WTC11 (cell line): ENCODE results near the gene ANKS3. TPM values are rescaled to one million over a fixed set of nuclear protein-coding genes. Genes with fewer than 3 reads are reported as not detected.
"Not testable (repeated sequence)": the region's sequence is repeated elsewhere in the genome, so short reads cannot be mapped to it uniquely, and the experiment has no call there.

Experiments
- ATAC-seq: fragments of 200-7000 bp; cut with Tn5 transposase; 2 replicates; pipeline ENCODE4 v1.10.0; 2021; ENCODE audit warnings: mild to moderate bottlenecking, moderate library complexity
- CTCF ChIA-PET: fragments of 300-600 bp; sonication (Branson Sonifier 250); formaldehyde crosslinking; loops from one replicate; lab custom pipeline; 2021; ENCODE audit warnings: antibody characterized with exemption; lab: Charles Lee
- POLR2A ChIA-PET: fragments of 350-600 bp; sonication (Branson Sonifier 250); formaldehyde crosslinking; loops from one replicate; lab custom pipeline; 2021; ENCODE audit warnings: antibody characterized with exemption; lab: Charles Lee
- DNase-seq: peaks from one replicate; pipeline ENCODE4 v3.0.0; 2021; ENCODE audit warnings: low spot score
- H3K27ac Mint-ChIP-seq: 2 replicates; pipeline ENCODE4 v1.8.0; 2021; ENCODE audit warnings: mixed read lengths
- H3K27me3 Mint-ChIP-seq: 2 replicates; pipeline ENCODE4 v1.8.0; 2021; ENCODE audit warnings: low read depth, mild to moderate bottlenecking, moderate library complexity, mixed read lengths
- H3K36me3 Mint-ChIP-seq: 2 replicates; pipeline ENCODE4 v1.8.0; 2021; ENCODE audit warnings: mixed read lengths
- H3K4me1 Mint-ChIP-seq: 2 replicates; pipeline ENCODE4 v1.8.0; 2022; ENCODE audit warnings: mixed read lengths
- H3K4me3 Mint-ChIP-seq: 2 replicates; pipeline ENCODE4 v1.8.0; 2021; ENCODE audit warnings: mild to moderate bottlenecking, moderate library complexity, mixed read lengths
- H3K9me3 Mint-ChIP-seq: 2 replicates; pipeline ENCODE4 v1.8.0; 2021; ENCODE audit warnings: mixed read lengths
- CREM ChIP-seq: sonication (generic); formaldehyde crosslinking; IDR thresholded peaks from 2 replicates; pipeline ENCODE4 v1.8.1; 2022; ENCODE audit warnings: mild to moderate bottlenecking, missing genetic modification reagents, moderate library complexity
- E2F4 ChIP-seq: sonication (generic); formaldehyde crosslinking; IDR thresholded peaks from 2 replicates; pipeline ENCODE4 v1.8.1; 2022; ENCODE audit warnings: low read depth, mild to moderate bottlenecking, moderate library complexity, missing genetic modification reagents, borderline replicate concordance
- E2F5 ChIP-seq: sonication (generic); formaldehyde crosslinking; IDR thresholded peaks from 2 replicates; pipeline ENCODE4 v1.8.1; 2022; ENCODE audit warnings: mild to moderate bottlenecking, moderate library complexity, missing genetic modification reagents
- ELF4 ChIP-seq: sonication (generic); formaldehyde crosslinking; IDR thresholded peaks from 2 replicates; pipeline ENCODE4 v1.8.1; 2022; ENCODE audit warnings: low read depth, mild to moderate bottlenecking, moderate library complexity, missing genetic modification reagents
- FOXJ3 ChIP-seq: sonication (generic); formaldehyde crosslinking; IDR thresholded peaks from 2 replicates; pipeline ENCODE4 v1.9.0; 2021; ENCODE audit warnings: missing genetic modification reagents, mild to moderate bottlenecking, borderline replicate concordance
- GRHL2 ChIP-seq: fragments of 250-450 bp; sonication (Bioruptor Pico); IDR thresholded peaks from 2 replicates; pipeline ENCODE4 v1.8.0; 2022; ENCODE audit warnings: mild to moderate bottlenecking, moderate library complexity; ENCODE audit not compliant: insufficient replicate concordance, severe bottlenecking
- GTF2I ChIP-seq: fragments of 250-450 bp; sonication (Bioruptor Pico); conservative IDR thresholded peaks from 2 replicates; pipeline ENCODE4 v1.4.0; 2021; ENCODE audit warnings: mild to moderate bottlenecking
- HMGA2 ChIP-seq: fragments of 250-450 bp; sonication (Bioruptor Pico); IDR thresholded peaks from 2 replicates; pipeline ENCODE4 v1.4.0; 2021; ENCODE audit warnings: mild to moderate bottlenecking, moderate library complexity
- JUN ChIP-seq: sonication (generic); formaldehyde crosslinking; IDR thresholded peaks from 2 replicates; pipeline ENCODE4 v1.8.0; 2023; ENCODE audit warnings: mild to moderate bottlenecking, missing genetic modification reagents
- NFATC4 ChIP-seq: fragments of 250-450 bp; sonication (Bioruptor Pico); IDR thresholded peaks from 2 replicates; pipeline ENCODE4 v1.9.0; 2021; ENCODE audit warnings: mild to moderate bottlenecking
- NFE2L1 ChIP-seq: sonication (generic); formaldehyde crosslinking; IDR thresholded peaks from 2 replicates; pipeline ENCODE4 v1.8.1; 2023; ENCODE audit warnings: missing genetic modification reagents
- NFYB ChIP-seq: sonication (generic); formaldehyde crosslinking; conservative IDR thresholded peaks from 2 replicates; pipeline ENCODE4 v1.8.0; 2022; ENCODE audit warnings: low read depth, missing genetic modification reagents
- NR1H2 ChIP-seq: sonication (generic); formaldehyde crosslinking; IDR thresholded peaks from 2 replicates; pipeline ENCODE4 v1.9.0; 2021; ENCODE audit warnings: mild to moderate bottlenecking, moderate library complexity, missing genetic modification reagents
- RORB ChIP-seq: fragments of 250-450 bp; sonication (Bioruptor Pico); IDR thresholded peaks from 2 replicates; pipeline ENCODE4 v1.9.0; 2021; ENCODE audit warnings: mild to moderate bottlenecking
- SOX15 ChIP-seq: fragments of 250-450 bp; sonication (Bioruptor Pico); IDR thresholded peaks from 2 replicates; pipeline ENCODE4 v1.9.0; 2021; ENCODE audit warnings: mild to moderate bottlenecking
- USF1 ChIP-seq: sonication (generic); formaldehyde crosslinking; IDR thresholded peaks from 2 replicates; pipeline ENCODE4 v1.8.0; 2022; ENCODE audit warnings: mild to moderate bottlenecking, missing genetic modification reagents
- ZMAT4 ChIP-seq: fragments of 250-450 bp; sonication (Bioruptor Pico); IDR thresholded peaks from 2 replicates; pipeline ENCODE4 v1.9.0; 2021; ENCODE audit warnings: mild to moderate bottlenecking
- ZNF121 ChIP-seq: sonication (generic); formaldehyde crosslinking; IDR thresholded peaks from 2 replicates; pipeline ENCODE4 v1.8.0; 2023; ENCODE audit warnings: missing genetic modification reagents
- ZNF138 ChIP-seq: sonication (generic); formaldehyde crosslinking; conservative IDR thresholded peaks from 2 replicates; pipeline ENCODE4 v1.8.1; 2022; ENCODE audit warnings: mild to moderate bottlenecking, moderate library complexity, missing genetic modification reagents
- ZNF232 ChIP-seq: sonication (generic); formaldehyde crosslinking; IDR thresholded peaks from 2 replicates; pipeline ENCODE4 v1.8.0; 2022; ENCODE audit warnings: mild to moderate bottlenecking, missing genetic modification reagents
- ZNF263 ChIP-seq: sonication (generic); formaldehyde crosslinking; IDR thresholded peaks from 2 replicates; pipeline ENCODE4 v1.8.1; 2022; ENCODE audit warnings: low read depth, mild to moderate bottlenecking, moderate library complexity, missing genetic modification reagents
- ZNF425 ChIP-seq: fragments of 250-450 bp; sonication (Bioruptor Pico); conservative IDR thresholded peaks from 2 replicates; pipeline ENCODE4 v1.9.0; 2021; ENCODE audit warnings: mild to moderate bottlenecking
- ZNF512 ChIP-seq: sonication (generic); formaldehyde crosslinking; IDR thresholded peaks from 2 replicates; pipeline ENCODE4 v1.8.1; 2022; ENCODE audit warnings: missing genetic modification reagents, borderline replicate concordance
- ZNF671 ChIP-seq: fragments of 250-450 bp; sonication (Bioruptor Pico); IDR thresholded peaks from 2 replicates; pipeline ENCODE4 v1.8.0; 2021; ENCODE audit warnings: mild to moderate bottlenecking
- total RNA-seq: library from RNA; stranded (reverse); gene quantifications from 3 replicates; pipeline ENCODE4 v1.2.3, GENCODE V29; 2021

ANKS3 gene
- total RNA-seq, 1 experiment from 2014 or later = 35.6 TPM

- peak overlapping the region; percentile 35 for H3K4me3 Mint-ChIP-seq
These were observed 9.3 kb upstream of the ANKS3 start for GRCh38 chr16:4743226-4743878.

GRCh38 chr16:4738370-4738769 is 4.3 kb upstream of the ANKS3 start:
- H3K4me3 Mint-ChIP-seq, ATAC-seq, H3K36me3 Mint-ChIP-seq, DNase-seq, H3K9me3 Mint-ChIP-seq, H3K27me3 Mint-ChIP-seq, POLR2A ChIA-PET: not testable (repeated sequence)
- CTCF ChIA-PET = interaction anchor here (0.7 to 1.3 kb wide), 2 partner anchors 22 to 220 kb away, joined by 3 read pairs; partner anchors contain the start of gene SEC14L5
- peaks cover 14% of the 10 kb centered on the region for H3K4me1 Mint-ChIP-seq
- TF ChIP-seq ZNF121 (CRISPR knock-in tag) = peak; percentile 97
- H3K27ac Mint-ChIP-seq = peak overlapping the region; percentile 28; the same call in 1 of the 2 replicates

More at GRCh38 chr16:4743226-4743878, 9.3 kb upstream of the ANKS3 start:
- Mint-ChIP-seq H3K36me3 (no peaks in the 10 kb centered on the region), H3K4me1 (peaks cover 20% of the 10 kb centered on the region), H3K9me3 (no peaks in the 10 kb centered on the region), H3K27ac (0 out of 2 replicates have a peak overlapping the region, but pooled peaks have one; percentile 49), H3K27me3 (no peaks in the 10 kb centered on the region; the same call in 1 of the 2 replicates)
- no peak for TF ChIP-seq E2F5
- TF ChIP-seq ZNF671 (CRISPR knock-in tag) = no peak
- no peak for TF ChIP-seq USF1
- no peak for TF ChIP-seq GRHL2 (CRISPR knock-in tag)
- TF ChIP-seq NR1H2 = no peak
- TF ChIP-seq ZNF263 = no peak
- no peak for TF ChIP-seq ZMAT4 (CRISPR knock-in tag)
- no peak for TF ChIP-seq SOX15 (CRISPR knock-in tag)
- TF ChIP-seq RORB = no peak
- no peak for TF ChIP-seq ELF4
- TF ChIP-seq ZNF512 (CRISPR knock-in tag) = no peak
- no peak for TF ChIP-seq JUN (CRISPR knock-in tag)
- TF ChIP-seq GTF2I = no peak
- TF ChIP-seq FOXJ3 = no peak
- no peak for TF ChIP-seq ZNF232 (CRISPR knock-in tag)
- TF ChIP-seq CREM (CRISPR knock-in tag) = no peak
- no peak for TF ChIP-seq NFE2L1
- TF ChIP-seq HMGA2 = no peak
- DNase-seq (no peak), ATAC-seq (no peak)
- ChIA-PET POLR2A (interaction anchor here (1.1 kb wide), 1 partner anchor 9 kb away, joined by 3 read pairs; the partner anchor contains the start of gene DNAAF8), CTCF (no interaction called here)

- Mint-ChIP-seq H3K27me3 (peaks cover 4% of the 10 kb centered on the region; the same call in 1 of the 2 replicates), H3K4me3 (no peak overlapping the region), H3K27ac (no peak overlapping the region), H3K4me1 (peaks cover 10% of the 10 kb centered on the region), H3K9me3 (no peaks in the 10 kb centered on the region), H3K36me3 (no peaks in the 10 kb centered on the region)
- ChIA-PET CTCF (interaction anchor here (1.0 kb wide), 1 partner anchor 87 kb away, joined by 4 read pairs; no protein-coding TSS in a partner anchor), POLR2A (interaction anchor here (0.5 kb wide), 1 partner anchor 31 kb away, joined by 3 read pairs; no protein-coding TSS in a partner anchor)
- no peak for TF ChIP-seq NFATC4 (CRISPR knock-in tag)
- no peak for TF ChIP-seq E2F4
- TF ChIP-seq ZNF425 = no peak
- TF ChIP-seq ZNF138 = no peak
- no peak for TF ChIP-seq NFYB
- TF ChIP-seq ZNF671 (CRISPR knock-in tag) = no peak
- no peak for TF ChIP-seq FOXJ3
- TF ChIP-seq ZNF512 (CRISPR knock-in tag) = no peak
- DNase-seq (no peak), ATAC-seq (no peak)
These were observed 3.5 kb upstream of the ANKS3 start for GRCh38 chr16:4737545-4737944.
